Neural cell (in vitro differentiated cells): ENCODE measurements around the gene CAPN2. TPM values are rescaled to one million over a fixed set of nuclear protein-coding genes. Genes with fewer than 3 reads are reported as not detected.

ENCODE experiments used
- H2AFZ ChIP-seq: fragments of 200-600, 300-800 bp; sonication (generic), shearing (Covaris generic); 2 replicates; pipeline ENCODE4 v1.6.0; 2014; ENCODE audit warnings: low read depth, mild to moderate bottlenecking, antibody characterized with exemption, low read length, moderate library complexity
- H3F3A ChIP-seq: fragments of 200-600 bp; shearing (Covaris generic); 2 replicates; pipeline ENCODE4 v1.6.1; 2016; ENCODE audit warnings: mild to moderate bottlenecking, moderate library complexity, mixed read lengths, antibody characterized with exemption, low read length; ENCODE audit not compliant: insufficient read depth, poor library complexity, severe bottlenecking
- H3K27ac ChIP-seq: fragments of 200-600, 300-800 bp; sonication (generic), shearing (Covaris generic); 2 replicates; pipeline ENCODE4 v1.5.1; 2014; ENCODE audit warnings: mild to moderate bottlenecking, low read length, moderate library complexity
- H3K27me3 ChIP-seq: fragments of 300-800, 200-600 bp; sonication (generic), shearing (Covaris generic); 2 replicates; pipeline ENCODE4 v1.6.0; 2014; ENCODE audit warnings: mild to moderate bottlenecking, low read depth, low read length, moderate library complexity; ENCODE audit not compliant: insufficient read depth
- H3K36me3 ChIP-seq: fragments of 300-800, 200-600 bp; sonication (generic), shearing (Covaris generic); 2 replicates; pipeline ENCODE4 v1.5.1; 2014; ENCODE audit warnings: mild to moderate bottlenecking, antibody characterized with exemption, low read length, moderate library complexity; ENCODE audit not compliant: insufficient read depth
- H3K4me2 ChIP-seq: fragments of 300-800, 200-600 bp; sonication (generic), shearing (Covaris generic); 2 replicates; pipeline ENCODE4 v1.6.0; 2014; ENCODE audit warnings: mild to moderate bottlenecking, low read length
- H3K4me3 ChIP-seq: fragments of 300-800, 200-600 bp; sonication (generic), shearing (Covaris generic); 2 replicates; pipeline ENCODE4 v1.5.1; 2014; ENCODE audit warnings: mild to moderate bottlenecking, low read length, moderate library complexity
- H3K79me2 ChIP-seq: fragments of 200-600 bp; shearing (Covaris generic); replicated peaks from 2 replicates; pipeline ENCODE4 v1.6.0; 2014; ENCODE audit warnings: mild to moderate bottlenecking, low read length, moderate library complexity; ENCODE audit not compliant: insufficient read depth
- H3K9ac ChIP-seq: fragments of 300-800, 200-600 bp; sonication (generic), shearing (Covaris generic); 2 replicates; pipeline ENCODE4 v1.6.1; 2016; ENCODE audit warnings: mild to moderate bottlenecking, low read length, mixed read lengths
- H3K9me2 ChIP-seq: fragments of 200-600 bp; shearing (Covaris generic); 2 replicates; pipeline ENCODE4 v1.6.1; 2016; ENCODE audit warnings: mild to moderate bottlenecking, low read length, mixed read lengths; ENCODE audit not compliant: insufficient read depth
- H3K9me3 ChIP-seq: fragments of 200-600, 300-800 bp; sonication (generic), shearing (Covaris generic); 2 replicates; pipeline ENCODE4 v1.6.1; 2016; ENCODE audit warnings: mild to moderate bottlenecking, mixed run types, low read length, moderate library complexity, mixed read lengths
- H4K20me1 ChIP-seq: fragments of 200-600 bp; shearing (Covaris generic); 2 replicates; pipeline ENCODE4 v1.6.1; 2016; ENCODE audit warnings: mild to moderate bottlenecking, mixed run types; ENCODE audit not compliant: insufficient read depth
- CTCF ChIP-seq: fragments of 450-650 bp; IDR thresholded peaks from 2 replicates; pipeline ENCODE4 v1.5.1; 2014; ENCODE audit warnings: antibody characterized with exemption, mild to moderate bottlenecking, moderate library complexity; ENCODE audit not compliant: poor library complexity, severe bottlenecking
- EP300 ChIP-seq: fragments of 450-650 bp; conservative IDR thresholded peaks from 2 replicates; pipeline ENCODE4 v1.6.1; 2014; ENCODE audit warnings: antibody characterized with exemption, mild to moderate bottlenecking, moderate library complexity; ENCODE audit not compliant: poor library complexity, severe bottlenecking
- EZH2 ChIP-seq: fragments of 200-600, 300-800 bp; shearing (Covaris generic), sonication (generic); IDR thresholded peaks from 2 replicates; pipeline ENCODE4 v1.6.1; 2014; ENCODE audit warnings: antibody characterized with exemption, low read length, borderline replicate concordance, mild to moderate bottlenecking; ENCODE audit not compliant: insufficient read depth, poor library complexity, severe bottlenecking
- MXI1 ChIP-seq: fragments of 450-650 bp; conservative IDR thresholded peaks from 2 replicates; pipeline ENCODE4 v1.6.1; 2014; ENCODE audit warnings: antibody characterized with exemption, mild to moderate bottlenecking; ENCODE audit not compliant: poor library complexity, severe bottlenecking
- POLR2AphosphoS5 ChIP-seq: IDR thresholded peaks from 2 replicates; pipeline ENCODE4 v1.6.1; 2012
- RAD21 ChIP-seq: fragments of 450-650 bp; conservative IDR thresholded peaks from 2 replicates; pipeline ENCODE4 v1.6.1; 2014; ENCODE audit warnings: antibody characterized with exemption, mild to moderate bottlenecking, moderate library complexity
- SMC3 ChIP-seq: fragments of 450-650 bp; conservative IDR thresholded peaks from 2 replicates; pipeline ENCODE4 v1.6.1; 2014; ENCODE audit warnings: antibody characterized with exemption, mild to moderate bottlenecking, moderate library complexity; ENCODE audit not compliant: poor library complexity
- TAF1 ChIP-seq: IDR thresholded peaks from 2 replicates; pipeline ENCODE4 v1.6.1; 2012; ENCODE audit warnings: low read depth
- polyA plus RNA-seq: library from polyadenylated mRNA; depleted of rRNA; stranded (reverse); fragments of >200 nt; gene quantifications from 2 replicates; pipeline ENCODE4 v1.2.3, GENCODE V29; 2014
- TF ChIP-seq, protein P1 (sequence below): IDR thresholded peaks from 2 replicates; pipeline ENCODE4 v1.6.1; 2012; ENCODE audit warnings: borderline replicate concordance

Gene CAPN2
- polyA plus RNA-seq, 1 donor from 2014 or later = 58.8 TPM

- Histone ChIP-seq H3K9ac (no peak overlapping the region), H4K20me1 (no peaks in the 10 kb centered on the region), H3K79me2 (no peaks in the 10 kb centered on the region), H3K36me3 (no peaks in the 10 kb centered on the region), H3K9me2 (no peaks in the 10 kb centered on the region), H3K4me3 (no peak overlapping the region), H3F3A (no peaks in the 10 kb centered on the region), H3K27me3 (no peaks in the 10 kb centered on the region), H2AFZ (no peak overlapping the region), H3K4me2 (no peak overlapping the region), H3K9me3 (no peaks in the 10 kb centered on the region), H3K27ac (no peak overlapping the region)
- TF ChIP-seq POLR2AphosphoS5 = no peak
- no peak for TF ChIP-seq RAD21
- TF ChIP-seq, protein P1, sequence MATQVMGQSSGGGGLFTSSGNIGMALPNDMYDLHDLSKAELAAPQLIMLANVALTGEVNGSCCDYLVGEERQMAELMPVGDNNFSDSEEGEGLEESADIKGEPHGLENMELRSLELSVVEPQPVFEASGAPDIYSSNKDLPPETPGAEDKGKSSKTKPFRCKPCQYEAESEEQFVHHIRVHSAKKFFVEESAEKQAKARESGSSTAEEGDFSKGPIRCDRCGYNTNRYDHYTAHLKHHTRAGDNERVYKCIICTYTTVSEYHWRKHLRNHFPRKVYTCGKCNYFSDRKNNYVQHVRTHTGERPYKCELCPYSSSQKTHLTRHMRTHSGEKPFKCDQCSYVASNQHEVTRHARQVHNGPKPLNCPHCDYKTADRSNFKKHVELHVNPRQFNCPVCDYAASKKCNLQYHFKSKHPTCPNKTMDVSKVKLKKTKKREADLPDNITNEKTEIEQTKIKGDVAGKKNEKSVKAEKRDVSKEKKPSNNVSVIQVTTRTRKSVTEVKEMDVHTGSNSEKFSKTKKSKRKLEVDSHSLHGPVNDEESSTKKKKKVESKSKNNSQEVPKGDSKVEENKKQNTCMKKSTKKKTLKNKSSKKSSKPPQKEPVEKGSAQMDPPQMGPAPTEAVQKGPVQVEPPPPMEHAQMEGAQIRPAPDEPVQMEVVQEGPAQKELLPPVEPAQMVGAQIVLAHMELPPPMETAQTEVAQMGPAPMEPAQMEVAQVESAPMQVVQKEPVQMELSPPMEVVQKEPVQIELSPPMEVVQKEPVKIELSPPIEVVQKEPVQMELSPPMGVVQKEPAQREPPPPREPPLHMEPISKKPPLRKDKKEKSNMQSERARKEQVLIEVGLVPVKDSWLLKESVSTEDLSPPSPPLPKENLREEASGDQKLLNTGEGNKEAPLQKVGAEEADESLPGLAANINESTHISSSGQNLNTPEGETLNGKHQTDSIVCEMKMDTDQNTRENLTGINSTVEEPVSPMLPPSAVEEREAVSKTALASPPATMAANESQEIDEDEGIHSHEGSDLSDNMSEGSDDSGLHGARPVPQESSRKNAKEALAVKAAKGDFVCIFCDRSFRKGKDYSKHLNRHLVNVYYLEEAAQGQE = no peak
These were observed 52.8 kb downstream of the CAPN2 start for GRCh38 chr1:223765036-223765718.

- Histone ChIP-seq H3K27ac (no peak overlapping the region), H3K27me3 (no peaks in the 10 kb centered on the region)
These were observed 53.5 kb downstream of the CAPN2 start for GRCh38 chr1:223765719-223766340.

More at GRCh38 chr1:223765719-223766340, 53.5 kb downstream of the CAPN2 start:
- Histone ChIP-seq H3K4me3 (no peak overlapping the region), H3K4me2 (no peak overlapping the region), H3K9ac (no peak overlapping the region), H3K9me2 (no peaks in the 10 kb centered on the region), H4K20me1 (no peaks in the 10 kb centered on the region), H2AFZ (no peak overlapping the region), H3K9me3 (no peaks in the 10 kb centered on the region), H3K36me3 (no peaks in the 10 kb centered on the region), H3K79me2 (no peaks in the 10 kb centered on the region), H3F3A (no peaks in the 10 kb centered on the region)
- TF ChIP-seq SMC3 (no peak), EZH2 (no peak), CTCF (no peak), POLR2AphosphoS5 (no peak), EP300 (no peak), TAF1 (no peak), RAD21 (no peak), MXI1 (no peak)
- TF ChIP-seq, protein P1 = no peak
